ENCODE measurements around the gene VEZF1.

The VEZF1 gene

DNA sequence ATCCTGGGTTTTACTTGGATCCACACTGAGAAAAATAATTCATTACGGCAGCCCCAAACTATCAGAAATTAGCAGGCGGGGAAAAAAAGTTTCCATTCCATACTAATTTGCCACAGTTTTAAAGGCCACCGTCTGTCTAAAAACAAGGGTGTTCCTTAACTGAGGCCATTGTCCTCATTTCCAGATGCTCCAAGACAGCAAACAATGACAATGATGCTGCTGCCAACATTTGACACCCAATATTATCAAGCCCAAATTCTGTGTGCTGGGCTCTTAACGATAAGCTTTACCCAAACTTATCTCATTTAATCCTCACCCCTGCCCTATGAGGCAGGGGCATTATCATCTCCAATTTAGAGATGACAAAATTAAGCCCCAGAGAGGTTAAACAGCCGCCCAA, 59.1 kb downstream of the VEZF1 start:
- no peak for DNase-seq (ENCODE audit: low read depth in 2 of 2)

DNA sequence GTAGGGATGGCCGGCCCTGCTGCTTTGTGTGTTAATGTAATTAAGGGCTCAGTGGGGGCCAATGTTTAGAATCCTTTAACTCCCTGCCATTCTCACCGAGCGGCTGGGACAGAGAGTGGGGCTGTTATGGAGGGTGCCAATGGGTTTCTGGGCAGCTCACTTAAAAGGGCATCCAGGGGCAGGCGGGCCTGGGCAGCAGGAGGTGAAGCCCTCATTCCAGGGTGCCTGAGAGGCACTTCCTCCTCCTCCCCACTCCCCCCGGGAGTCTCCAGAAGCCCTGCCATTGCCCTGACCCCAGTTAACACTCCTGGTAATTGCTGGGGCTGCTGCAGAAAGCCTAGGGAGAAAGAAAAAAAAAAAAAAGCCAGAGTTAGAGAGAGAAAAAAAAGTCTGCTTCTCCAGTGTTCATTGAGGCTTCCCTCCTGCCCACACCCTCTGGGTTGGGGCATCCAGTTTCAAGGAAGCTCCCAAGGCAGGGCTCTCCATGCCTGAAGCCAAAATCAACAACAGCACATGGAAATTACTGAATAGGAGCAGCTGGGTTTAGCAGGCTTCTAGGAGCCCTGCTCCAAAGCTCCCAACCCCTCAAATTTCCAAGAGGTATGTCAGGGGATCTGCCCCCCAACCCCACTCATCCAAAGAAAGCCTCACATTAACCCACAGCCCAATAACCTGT, 60.9 kb downstream of the VEZF1 start:
- no peak for DNase-seq (ENCODE audit: low read depth in 2 of 2)

DNA sequence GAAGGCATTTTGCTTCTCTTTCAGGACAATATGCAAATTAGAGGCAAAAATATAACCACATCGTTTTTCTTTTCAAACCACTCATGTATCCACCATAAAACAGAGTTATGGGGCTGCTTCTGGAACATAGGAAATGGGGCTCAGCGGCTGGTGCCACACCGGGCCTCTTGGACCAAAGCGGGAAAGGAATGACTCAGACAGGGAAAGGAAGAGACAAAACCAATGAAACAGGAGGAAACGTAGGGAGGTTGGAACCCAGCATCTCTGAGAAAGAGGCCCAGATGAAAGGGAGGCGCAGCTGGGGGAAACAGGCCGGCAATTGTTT, 61.4 kb downstream of the VEZF1 start:
- DNase-seq (ENCODE audit: low read depth in 2 of 2) = no peak

DNA sequence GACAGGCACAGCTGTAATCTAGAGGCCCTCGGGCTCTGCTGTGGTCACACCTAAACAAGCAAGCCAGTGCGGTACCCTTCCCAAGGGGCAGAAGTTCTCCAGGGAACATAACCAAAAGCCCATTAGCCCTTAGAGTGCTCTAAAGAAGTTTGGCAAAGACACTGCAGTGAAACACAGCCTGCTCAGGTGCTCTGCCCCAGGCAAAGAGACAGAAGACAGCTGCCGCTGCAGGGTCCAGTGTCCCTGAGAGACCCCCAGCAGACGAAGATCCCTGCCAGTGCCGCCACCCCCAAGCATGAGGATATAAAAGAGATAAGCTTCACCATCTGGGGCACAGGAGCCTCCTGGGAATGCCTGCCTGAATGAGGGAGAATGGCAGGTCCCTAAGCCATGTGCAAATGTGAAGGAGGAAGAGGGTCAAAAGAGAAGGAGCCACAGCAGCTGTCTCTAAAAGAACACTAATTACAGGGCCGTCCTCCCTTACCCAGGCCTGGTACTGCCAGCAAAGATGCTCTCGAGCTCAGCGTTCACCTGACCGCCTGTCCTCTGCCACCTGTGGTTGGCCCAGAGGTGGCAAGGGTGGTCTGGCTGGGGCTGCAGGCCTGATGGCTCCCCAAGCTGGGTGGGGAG, 62.6 kb downstream of the VEZF1 start:
- DNase-seq (ENCODE audit: low read depth in 2 of 2) = no peak

DNA sequence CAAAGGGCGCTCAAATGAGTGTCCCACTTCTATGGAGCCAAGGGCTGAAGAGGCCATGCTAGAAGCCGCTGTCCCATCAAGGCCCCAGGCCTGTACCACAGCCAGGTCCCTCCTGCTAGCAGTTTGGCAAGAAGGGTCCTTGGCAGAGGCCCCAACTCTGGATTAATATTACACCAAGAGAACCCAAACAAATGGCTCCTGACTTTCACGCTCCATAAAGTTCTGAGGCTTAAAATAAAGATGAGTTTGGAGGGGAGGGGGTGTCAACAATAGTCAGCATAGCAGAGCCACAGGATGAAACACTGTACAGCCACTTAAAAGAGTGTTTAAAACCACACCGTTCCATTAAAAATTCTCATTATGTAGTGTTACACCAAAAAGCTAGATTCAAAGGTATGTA, 63.4 kb downstream of the VEZF1 start:
- no peak for DNase-seq (ENCODE audit: low read depth in 2 of 2)
